GM19099 (cell line): ENCODE measurements around the gene DCC.

Source experiments
- POLR2A ChIP-seq: IDR thresholded peaks from 3 replicates; pipeline ENCODE4 v1.6.1; 2011; ENCODE audit warnings: low read depth; ENCODE audit not compliant: insufficient read length; ENCODE audit errors: extremely low read depth

The DCC gene

DNA sequence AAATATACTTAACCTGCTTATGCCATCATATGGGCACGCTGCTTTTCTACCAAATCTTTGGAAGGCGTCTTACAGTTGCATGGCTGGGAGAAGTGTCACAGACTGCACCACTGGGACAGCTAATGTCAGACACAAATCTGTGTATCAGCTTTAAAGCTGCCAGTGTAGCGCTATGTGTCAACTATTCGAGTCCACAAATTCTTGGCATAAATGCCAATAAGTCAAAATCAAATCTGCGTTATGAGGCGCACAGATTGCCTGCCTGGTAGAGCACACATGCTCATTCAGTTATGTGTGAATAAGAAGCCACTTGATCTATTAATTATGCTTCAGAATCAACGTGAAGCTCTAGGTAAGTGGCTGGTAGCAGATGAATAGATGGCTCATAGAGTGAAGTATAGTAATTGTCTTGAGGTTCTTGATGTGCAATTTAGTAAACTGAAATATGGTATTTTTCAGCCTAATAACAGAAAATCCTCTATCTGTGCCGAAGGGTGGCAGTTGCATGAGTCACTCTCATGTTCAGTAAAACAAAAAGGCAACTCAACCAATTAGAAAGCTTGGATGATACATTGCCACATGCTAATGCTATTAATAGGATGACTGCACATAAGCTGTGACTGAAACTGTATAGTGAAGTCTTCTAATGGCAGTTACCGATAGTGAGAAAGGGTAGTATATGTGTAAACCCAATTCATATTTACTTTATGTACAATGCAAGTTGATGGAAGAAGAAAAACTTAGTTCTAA, 52.0 kb downstream of the DCC start:
- TF ChIP-seq POLR2A, result no peak

DNA sequence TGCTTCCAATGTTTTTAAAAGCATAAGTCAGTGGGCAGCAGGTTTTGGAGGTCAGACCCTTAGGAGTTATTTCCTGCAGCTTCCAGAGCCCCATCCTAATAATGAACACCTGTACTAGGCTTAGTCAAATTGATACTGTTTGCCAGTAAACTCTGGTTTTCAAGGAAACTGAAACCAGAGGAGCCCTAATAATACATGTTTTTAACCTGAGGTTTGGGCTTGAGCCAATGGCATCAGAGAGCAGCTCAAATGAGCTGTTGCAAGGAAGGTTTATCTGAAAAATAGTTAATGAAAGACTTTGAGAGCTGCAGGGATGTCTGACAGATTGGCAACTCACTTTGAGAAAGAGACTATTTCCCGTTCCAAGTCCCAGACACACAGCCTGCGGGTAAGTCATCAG, 54.6 kb downstream of the DCC start:
- TF ChIP-seq POLR2A, result no peak

DNA sequence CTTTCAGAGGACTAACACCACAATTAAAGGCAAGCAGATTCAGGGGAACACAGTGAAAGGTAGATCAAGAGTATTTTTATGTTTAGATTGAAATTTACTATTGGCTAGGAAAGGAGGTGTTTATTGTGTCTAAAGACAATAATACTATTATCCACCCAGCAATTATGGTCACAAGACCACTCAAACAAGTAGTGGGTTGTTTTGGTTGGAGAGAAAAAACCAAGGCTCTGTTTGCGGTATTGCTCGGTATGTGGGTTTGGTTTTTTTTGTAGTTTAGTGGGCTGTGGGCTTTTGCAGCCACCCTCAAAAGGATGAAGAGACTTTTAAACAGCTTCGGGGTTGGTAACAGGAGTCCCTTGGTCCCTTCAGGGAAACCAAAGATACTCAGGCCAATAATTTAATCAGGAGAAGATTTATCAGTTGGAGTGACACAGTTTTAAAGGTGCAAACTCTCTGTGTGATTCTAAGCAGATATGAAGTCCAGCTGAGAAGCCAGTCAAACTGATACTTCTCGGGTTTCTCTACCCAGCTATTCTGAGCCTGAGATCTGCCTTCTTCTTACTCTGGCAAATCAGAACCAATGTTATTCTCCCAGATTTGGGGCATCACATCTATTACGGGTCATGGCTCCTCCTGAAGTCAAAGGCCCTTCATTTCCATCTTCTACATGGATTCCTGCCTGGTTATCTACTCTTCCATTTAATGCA, 55.3 kb downstream of the DCC start:
- TF ChIP-seq POLR2A, result no peak

DNA sequence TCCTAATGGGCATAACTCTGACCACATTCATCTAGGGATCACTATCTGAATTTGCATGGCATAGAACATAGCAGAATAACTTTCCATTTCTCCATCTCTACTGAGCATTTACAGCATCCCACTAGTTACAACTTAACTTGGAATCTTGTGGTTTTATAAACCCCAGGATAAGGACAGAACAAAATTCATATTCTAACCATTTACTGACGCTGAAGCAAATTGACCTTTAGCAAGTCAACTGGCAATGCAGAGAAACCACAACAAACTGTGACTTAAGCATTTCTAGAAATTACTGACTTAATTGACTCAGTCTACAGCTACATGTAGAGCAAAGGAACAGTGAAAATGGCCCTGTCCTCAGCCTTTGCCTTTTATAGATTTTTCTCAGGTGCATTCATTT, 61.2 kb downstream of the DCC start:
- no peak for TF ChIP-seq POLR2A

DNA sequence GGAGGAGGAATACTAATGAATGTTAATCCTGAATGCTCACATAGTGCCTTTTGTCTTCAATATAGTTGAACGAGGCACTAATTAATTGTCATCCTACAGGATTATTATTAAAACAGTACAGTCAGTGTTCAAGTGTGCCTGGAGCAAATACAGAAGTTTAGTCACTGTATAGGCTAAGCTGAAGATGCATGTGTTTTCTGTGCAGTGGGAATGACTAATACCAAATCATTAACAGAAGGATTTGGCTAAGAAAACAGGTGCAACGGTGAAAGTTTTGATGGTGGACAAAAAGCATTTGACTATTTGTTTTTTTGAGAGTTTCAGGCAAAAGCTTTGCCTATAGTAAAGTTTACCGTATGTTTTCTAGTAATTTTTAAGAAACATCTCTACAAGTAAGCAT, 62.8 kb downstream of the DCC start:
- TF ChIP-seq POLR2A, result no peak

DNA sequence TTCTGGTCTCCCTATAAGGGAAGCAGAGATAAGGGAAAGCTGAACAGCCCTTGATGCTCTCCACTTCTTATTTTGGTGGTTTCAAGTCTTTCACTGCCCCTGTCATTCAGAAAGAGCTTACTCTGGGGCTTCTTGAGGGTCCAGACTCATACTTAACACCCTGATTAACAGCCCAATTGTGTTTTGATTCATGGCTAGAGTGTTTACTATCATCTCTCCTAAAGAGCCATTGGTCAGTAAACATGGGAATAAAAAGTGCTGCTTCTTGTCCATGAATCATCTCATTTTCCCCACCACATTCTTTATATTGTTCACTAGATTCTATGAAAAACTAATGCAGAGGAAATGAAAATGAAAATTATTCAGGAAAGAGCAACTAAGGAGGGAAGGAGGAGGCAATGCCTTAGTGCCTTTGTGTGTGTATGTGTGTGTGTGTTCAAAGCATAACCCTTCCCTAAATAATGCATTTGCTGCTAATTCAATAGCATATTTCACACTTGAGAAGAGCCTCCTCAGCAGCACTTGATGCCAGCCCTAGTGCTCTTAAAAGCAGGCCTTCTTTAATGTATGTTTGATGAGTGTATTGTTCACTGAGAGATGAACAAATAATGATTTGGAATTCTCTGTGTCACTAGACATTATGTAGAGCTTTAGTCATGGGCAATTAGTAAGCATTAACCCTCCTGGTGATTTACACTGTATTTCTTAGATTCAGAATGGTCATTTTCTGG, 63.5 kb downstream of the DCC start:
- TF ChIP-seq POLR2A, result no peak

DNA sequence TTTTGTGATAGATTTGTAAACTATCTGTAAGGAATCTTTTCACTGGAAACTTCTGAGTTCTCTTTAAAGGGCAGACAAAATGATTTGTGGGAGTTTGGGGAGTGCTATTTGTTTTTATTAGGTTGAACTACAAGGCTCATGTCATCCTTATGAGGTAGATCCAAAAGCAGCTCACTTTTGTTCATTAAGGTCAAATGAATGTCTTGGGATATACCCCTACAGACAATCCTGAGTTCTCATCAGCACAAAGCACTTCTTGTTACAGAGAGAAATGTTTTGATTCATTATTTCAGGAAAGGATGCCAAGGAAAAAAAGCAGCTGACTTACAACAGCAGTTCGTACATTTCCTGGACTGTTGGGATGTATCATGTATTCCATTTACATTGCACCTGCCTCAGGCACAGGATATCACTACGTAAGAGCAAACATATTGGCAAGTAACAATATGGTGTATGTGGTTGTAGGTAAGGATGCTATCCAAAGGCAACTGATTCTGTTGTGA, 68.9 kb downstream of the DCC start:
- no peak for TF ChIP-seq POLR2A

DNA sequence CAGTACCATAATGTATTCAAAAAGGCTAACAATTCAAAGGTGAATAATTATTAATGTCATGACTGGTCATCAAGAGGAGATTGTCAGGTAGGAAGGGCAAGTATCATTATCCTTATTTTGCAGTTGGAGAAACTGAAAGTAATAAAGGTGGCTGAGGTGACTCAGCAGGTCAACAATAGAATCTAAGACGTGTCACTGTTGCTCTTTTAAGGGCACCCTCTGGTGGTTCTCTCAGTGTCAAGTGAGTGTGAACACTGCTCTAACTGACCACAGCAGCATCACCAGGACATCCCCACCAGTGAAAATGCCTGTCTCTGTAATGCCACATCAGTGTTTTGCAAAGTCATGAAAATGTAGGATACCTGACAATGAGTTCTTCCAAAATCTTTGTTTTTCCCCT, 69.7 kb downstream of the DCC start:
- no peak for TF ChIP-seq POLR2A

DNA sequence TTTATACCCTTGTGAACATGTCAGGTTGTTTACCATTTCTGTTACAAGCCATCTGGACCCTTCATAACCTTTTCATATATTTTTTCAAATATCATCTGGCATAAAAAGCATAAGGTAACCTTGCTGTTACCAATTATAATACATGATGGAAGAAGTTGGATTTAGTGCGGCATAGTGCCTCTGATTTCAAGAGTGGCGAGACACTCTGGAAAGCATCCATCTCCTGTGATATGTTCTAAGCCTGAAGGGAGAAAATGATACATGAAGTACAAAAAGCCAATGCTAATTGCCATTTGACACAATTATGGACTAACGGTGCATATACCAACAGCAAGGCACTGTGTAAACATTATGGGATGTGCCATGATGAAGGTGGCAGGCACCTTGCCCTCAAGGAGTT, 75.1 kb downstream of the DCC start:
- TF ChIP-seq POLR2A, result no peak

DNA sequence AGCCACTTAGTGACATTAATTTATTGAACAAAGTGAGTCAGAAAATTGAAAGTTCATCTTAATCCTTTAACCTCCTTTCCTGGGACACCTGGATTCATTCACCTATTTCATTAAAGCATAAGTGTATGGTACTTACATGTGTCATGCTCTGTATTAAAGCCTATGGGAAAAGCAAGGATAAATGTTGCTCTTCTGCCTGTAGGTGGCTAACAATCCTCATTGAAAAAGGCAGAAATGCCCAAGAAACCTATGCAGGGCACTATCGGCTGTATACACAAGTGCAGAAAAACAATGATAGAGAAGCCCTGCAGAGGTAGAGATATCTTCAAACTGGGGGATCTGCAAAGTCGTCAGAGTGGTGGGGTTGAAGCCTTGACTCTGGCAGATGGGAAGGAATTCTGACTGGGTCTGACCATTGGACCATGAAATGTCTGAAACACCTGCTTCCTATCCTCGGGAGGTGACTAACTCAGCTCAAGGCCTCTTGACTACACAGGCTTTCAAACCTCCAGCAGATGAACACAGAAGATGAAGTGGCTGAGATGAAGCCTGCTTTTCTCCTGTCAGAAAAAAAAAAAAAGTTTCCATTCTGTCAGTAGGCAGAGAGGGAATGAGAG, 83.1 kb downstream of the DCC start:
- TF ChIP-seq POLR2A, result no peak

DNA sequence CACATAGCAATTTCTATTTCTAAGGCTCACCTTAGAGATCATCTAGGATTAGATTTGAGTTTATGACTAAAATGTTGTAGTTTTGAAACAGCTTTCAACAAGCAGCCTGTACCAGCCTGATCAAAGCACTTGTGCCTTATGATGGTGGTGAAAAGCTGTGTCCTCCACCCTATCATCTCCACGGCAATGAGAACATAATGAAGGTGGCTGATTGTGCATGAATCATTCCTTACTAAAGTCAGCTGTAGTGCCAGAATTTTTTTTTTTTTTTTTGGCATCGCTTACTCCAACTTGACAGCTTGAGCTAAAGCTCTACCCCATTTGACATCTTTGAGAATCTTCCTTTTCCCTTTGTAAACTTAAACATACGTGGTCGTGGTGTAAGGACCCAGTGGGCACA, 86.0 kb downstream of the DCC start:
- no peak for TF ChIP-seq POLR2A

DNA sequence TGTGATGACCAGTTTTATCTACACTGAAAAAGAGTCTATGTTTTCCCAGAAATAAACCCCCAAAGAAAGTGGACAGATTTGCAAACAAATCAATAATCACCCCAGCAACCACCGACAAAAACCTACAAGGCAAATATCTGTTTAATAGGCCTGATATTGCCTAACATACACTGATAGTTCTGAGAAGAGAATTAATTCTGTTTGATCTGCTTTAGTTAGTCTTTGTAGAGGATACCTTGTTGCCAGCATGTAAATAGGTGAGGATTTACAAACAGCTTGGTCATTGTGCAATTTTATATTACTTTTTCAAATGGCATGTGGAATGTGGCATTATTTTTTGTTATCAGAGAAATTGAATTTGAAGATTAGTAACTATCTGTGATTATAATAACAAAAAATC, 86.5 kb downstream of the DCC start:
- TF ChIP-seq POLR2A, result no peak

DNA sequence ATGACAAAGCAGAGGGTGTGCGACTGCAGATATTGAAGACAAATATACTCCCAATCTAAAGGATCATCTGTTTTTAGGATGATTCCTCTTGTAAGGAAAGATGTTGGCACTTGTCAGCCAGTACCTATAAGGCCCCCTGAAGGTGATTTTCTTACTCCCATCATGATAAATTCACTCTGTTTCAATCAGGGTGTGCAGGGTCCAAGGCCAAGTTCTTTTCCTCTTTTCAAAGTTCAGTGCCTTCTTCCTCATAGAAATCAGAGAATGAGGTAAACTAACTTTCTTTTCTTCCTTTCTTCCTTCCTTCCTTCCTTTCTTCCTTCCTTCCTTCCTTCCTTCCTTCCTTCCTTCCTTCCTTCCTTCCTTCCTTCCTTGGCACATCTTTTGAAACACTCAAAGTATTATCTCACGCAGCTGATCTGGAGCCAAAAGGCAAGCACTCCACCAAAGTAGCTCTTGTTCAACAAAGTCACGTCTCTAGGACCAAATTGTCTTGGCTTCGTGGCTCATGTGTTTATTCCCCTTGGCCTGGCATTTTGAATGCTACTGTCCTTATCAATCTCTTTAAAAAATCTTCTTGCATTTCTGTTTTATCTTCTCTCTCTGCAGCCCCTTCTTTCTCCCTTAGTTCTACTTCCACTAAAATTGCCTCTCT, 87.7 kb downstream of the DCC start:
- no peak for TF ChIP-seq POLR2A

DNA sequence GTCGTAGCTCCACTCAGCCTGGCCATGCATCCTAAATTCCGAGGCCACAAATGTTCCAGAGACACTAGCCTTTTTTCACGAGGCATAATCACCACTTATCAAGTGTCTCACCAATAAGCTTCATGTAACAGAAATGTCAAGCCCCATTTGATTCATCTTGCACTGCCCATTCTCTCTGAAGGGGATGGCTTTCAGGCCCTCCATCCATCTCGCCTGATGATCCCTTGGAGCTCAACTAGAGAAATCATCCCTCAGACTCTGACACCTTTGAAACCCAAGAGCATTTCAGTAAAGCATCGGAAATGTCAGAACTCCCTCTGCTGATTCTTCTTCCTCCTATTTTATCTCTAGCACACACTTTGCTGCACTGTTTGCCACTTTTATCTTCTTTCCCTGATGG, 91.7 kb downstream of the DCC start:
- TF ChIP-seq POLR2A, result no peak

DNA sequence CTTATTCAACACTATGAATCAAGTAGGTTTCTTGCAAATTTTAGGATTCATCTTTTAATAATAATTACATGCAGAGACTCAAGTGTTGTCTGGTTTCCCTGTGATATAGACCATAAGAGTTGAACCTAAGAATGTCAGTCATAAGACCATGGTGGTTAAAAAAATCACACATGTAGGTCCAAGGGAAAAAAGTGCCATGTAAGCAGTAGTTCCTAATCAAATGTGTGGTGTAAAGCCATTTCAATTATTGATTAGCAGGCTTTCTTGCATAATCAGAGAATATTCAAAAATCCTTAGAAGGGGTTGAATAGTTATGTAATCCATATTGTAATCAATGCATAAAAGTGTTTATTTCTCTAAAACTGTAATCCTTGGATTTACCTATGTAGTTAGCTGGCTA, 93.8 kb downstream of the DCC start:
- TF ChIP-seq POLR2A, result no peak
